ENCODE data around the gene SPATS2. TPM values are rescaled to one million over a fixed set of nuclear protein-coding genes. Genes with fewer than 3 reads are reported as not detected.

Gene SPATS2
- total and polyA plus RNA-seq, 2 donors (not counting 3 experiments of a cell fraction or from before 2014, with no cell fraction given), result 55.8 to 66.5 TPM

DNA sequence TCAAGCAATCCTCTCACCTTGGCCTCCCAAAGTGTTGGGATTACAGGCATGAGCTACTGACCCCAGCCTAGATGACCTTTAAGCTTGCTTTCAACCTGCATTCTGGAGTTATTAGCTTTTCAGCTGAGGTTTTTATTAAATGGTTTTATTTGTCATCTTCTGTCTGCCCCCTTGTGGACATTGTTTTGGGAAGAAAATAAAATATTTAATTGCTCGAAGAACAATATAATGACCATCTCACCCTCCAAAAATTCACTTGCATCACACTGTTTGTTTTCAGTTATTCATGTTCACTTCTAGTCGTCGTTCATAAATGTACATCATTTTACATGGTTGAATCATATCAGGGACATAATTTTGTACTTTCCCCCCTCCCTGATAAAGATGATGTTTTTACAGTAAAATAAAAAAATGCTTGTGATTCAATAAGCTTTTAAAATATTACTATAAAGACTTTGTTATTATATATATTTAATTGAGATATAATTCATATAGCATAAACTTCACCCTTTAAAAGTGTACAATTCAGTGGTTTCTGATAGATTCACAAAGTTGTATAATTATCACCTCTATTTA, 10.1 kb upstream of the SPATS2 start:
- Histone ChIP-seq H2AFZ (ENCODE audit: low read depth, low read length) (no peak overlapping the region), H4K20me1 (replicated peaks; ENCODE audit: control insufficient read depth, extremely low read depth, insufficient read depth, low read length) (no peaks in the 10 kb centered on the region), H3K9ac (replicated peaks; ENCODE audit: extremely low read depth, insufficient read depth, low read length) (no peak overlapping the region), H3K36me3 (ENCODE audit: control insufficient read depth in 2 of 2, extremely low read depth in 1 of 2, insufficient read depth in 2 of 2, low read length in 2 of 2) (no peaks in the 10 kb centered on the region), H3K9me1 (replicated peaks; ENCODE audit: control insufficient read depth, extremely low read depth, insufficient read depth, low read length) (no peaks in the 10 kb centered on the region), H3K4me2 (ENCODE audit: insufficient read depth, low read length) (no peak overlapping the region), H3K27me3 (ENCODE audit: control insufficient read depth in 2 of 2, insufficient read depth in 2 of 2, low read length in 2 of 2) (no peaks in the 10 kb centered on the region), H3K27ac (ENCODE audit: insufficient read depth, low read depth, low read length) (no peak overlapping the region), H3K79me2 (ENCODE audit: control insufficient read depth, insufficient read depth, low read length) (no peaks in the 10 kb centered on the region), H3K9me3 (replicated peaks; ENCODE audit: control insufficient read depth, insufficient read depth, low read length) (no peaks in the 10 kb centered on the region), H3K4me3 (replicated peaks in 1 of 3; ENCODE audit: insufficient read depth in 1 of 3, low read depth in 1 of 3, low read length in 3 of 3) (no peak overlapping the region), H3K4me1 (ENCODE audit: control insufficient read depth, extremely low read depth, insufficient read depth, low read length) (no peaks in the 10 kb centered on the region)
- CTCF ChIA-PET, result interaction anchor here (0.7 to 12.8 kb wide), 38 partner anchors 9 to 266 kb away, joined by 3 to 679 read pairs (median 14); partner anchors contain the start of genes C1QL4, DNAJC22, PRPF40B and PRPH
- TF ChIP-seq, protein P1, sequence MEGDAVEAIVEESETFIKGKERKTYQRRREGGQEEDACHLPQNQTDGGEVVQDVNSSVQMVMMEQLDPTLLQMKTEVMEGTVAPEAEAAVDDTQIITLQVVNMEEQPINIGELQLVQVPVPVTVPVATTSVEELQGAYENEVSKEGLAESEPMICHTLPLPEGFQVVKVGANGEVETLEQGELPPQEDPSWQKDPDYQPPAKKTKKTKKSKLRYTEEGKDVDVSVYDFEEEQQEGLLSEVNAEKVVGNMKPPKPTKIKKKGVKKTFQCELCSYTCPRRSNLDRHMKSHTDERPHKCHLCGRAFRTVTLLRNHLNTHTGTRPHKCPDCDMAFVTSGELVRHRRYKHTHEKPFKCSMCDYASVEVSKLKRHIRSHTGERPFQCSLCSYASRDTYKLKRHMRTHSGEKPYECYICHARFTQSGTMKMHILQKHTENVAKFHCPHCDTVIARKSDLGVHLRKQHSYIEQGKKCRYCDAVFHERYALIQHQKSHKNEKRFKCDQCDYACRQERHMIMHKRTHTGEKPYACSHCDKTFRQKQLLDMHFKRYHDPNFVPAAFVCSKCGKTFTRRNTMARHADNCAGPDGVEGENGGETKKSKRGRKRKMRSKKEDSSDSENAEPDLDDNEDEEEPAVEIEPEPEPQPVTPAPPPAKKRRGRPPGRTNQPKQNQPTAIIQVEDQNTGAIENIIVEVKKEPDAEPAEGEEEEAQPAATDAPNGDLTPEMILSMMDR (IDR thresholded peaks at IDR 0.05; ENCODE audit: extremely low read depth in 1 of 2, insufficient read depth in 1 of 2, low read depth in 1 of 2, low read length in 2 of 2), result peak; percentile 24 to 34
- no peak for TF ChIP-seq MYC (IDR thresholded peaks at IDR 0.05; ENCODE audit: low read depth, low read length)
- no TSS peak for BruUV-seq (replicated peaks)
- FAIRE-seq, result peak; percentile 12
- intact Hi-C loops (cut with micrococcal nuclease) (loop anchor here (1.0 to 5.0 kb wide), 3 partner anchors 26 to 210 kb away; partner anchors contain the start of gene MCRS1), dilution Hi-C loops (cut with MboI; ENCODE audit: extremely low pct_ligation_motif_present, low sequenced_read_pairs) (loop anchor here (25.0 kb wide), 1 partner anchor 155 kb away; no protein-coding TSS in a partner anchor)
- peak; percentile 57 for DNase-seq (ENCODE audit: low read depth, low spot score)
- POLR2A ChIA-PET, result interaction anchor here (0.6 to 2.5 kb wide), 3 partner anchors 10 to 265 kb away, joined by 3 to 15 read pairs (median 4); partner anchors contain the start of gene SPATS2

DNA sequence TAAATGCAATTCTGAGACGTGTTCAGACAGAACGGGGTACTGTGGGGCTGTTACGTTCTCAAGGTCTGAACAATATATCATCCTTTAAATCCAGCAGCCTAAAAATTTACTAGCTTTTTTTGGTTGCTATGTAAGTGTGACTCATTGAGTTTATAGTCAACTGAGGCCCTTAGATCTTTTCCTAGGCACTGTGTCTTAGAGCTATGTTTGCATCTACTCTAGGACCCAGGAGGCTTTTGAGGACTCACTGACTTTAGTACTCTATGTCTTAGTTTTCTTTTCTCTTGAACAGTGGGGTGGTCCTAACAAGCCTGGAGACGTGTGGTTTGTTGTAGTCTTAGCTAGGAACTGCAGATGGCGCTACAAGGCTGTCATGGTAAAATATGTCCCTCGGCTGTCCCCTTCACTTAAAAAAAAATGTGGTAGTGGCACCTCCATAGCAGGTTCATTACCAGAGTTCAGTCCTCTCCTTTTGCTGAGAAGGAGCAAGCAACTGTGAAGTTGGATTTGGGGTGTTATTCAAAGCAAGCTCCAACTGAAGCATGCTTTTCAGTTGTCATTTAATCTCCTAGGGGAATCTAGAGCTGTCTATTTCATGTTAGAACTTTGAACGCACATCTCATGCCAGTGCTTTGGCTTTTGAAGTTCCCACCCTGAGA, 8.7 kb upstream of the SPATS2 start:
- no TSS peak for BruUV-seq (replicated peaks)
- peak; percentile 82 for DNase-seq (ENCODE audit: low read depth, low spot score)
- FAIRE-seq, result peak; percentile 56
- H3K9me3 ChIP-seq (replicated peaks; ENCODE audit: control insufficient read depth, insufficient read depth, low read length), result no peaks in the 10 kb centered on the region
- H3K4me2 ChIP-seq (ENCODE audit: insufficient read depth, low read length), result no peak overlapping the region
- no peak overlapping the region for H2AFZ ChIP-seq (ENCODE audit: low read depth, low read length)
- H3K27me3 ChIP-seq (ENCODE audit: control insufficient read depth in 2 of 2, insufficient read depth in 2 of 2, low read length in 2 of 2), result no peaks in the 10 kb centered on the region
- H3K4me1 ChIP-seq (ENCODE audit: control insufficient read depth, extremely low read depth, insufficient read depth, low read length), result no peaks in the 10 kb centered on the region
- TF ChIP-seq GATA2 (IDR thresholded peaks at IDR 0.05; ENCODE audit: insufficient read depth, insufficient read length, low read depth, low read length) (no peak), FOS (IDR thresholded peaks at IDR 0.05; ENCODE audit: borderline replicate concordance, insufficient read depth, low read length) (peak; percentile 10), EZH2 (IDR thresholded peaks at IDR 0.05; ENCODE audit: borderline replicate concordance, low read depth, low read length, severe bottlenecking) (no peak)
- TF ChIP-seq, protein P1 (IDR thresholded peaks at IDR 0.05; ENCODE audit: extremely low read depth in 1 of 2, insufficient read depth in 1 of 2, low read depth in 1 of 2, low read length in 2 of 2), result peak; percentile 74 to 76
- H3K9me1 ChIP-seq (replicated peaks; ENCODE audit: control insufficient read depth, extremely low read depth, insufficient read depth, low read length), result no peaks in the 10 kb centered on the region
- POLR2A ChIA-PET, result interaction anchor here (1.2 to 2.5 kb wide), 2 partner anchors 8 to 155 kb away, joined by 4 to 15 read pairs; partner anchors contain the start of gene SPATS2
- intact Hi-C loops (cut with micrococcal nuclease) (loop anchor here (1.0 to 5.0 kb wide), 3 partner anchors 156 to 222 kb away; partner anchors contain the start of gene MCRS1), dilution Hi-C loops (cut with MboI; ENCODE audit: extremely low pct_ligation_motif_present, low sequenced_read_pairs) (loop anchor here (25.0 kb wide), 1 partner anchor 154 kb away; no protein-coding TSS in a partner anchor)
- H4K20me1 ChIP-seq (replicated peaks; ENCODE audit: control insufficient read depth, extremely low read depth, insufficient read depth, low read length), result no peaks in the 10 kb centered on the region
- H3K79me2 ChIP-seq (ENCODE audit: control insufficient read depth, insufficient read depth, low read length), result no peaks in the 10 kb centered on the region
- no peaks in the 10 kb centered on the region for H3K36me3 ChIP-seq (ENCODE audit: control insufficient read depth in 2 of 2, extremely low read depth in 1 of 2, insufficient read depth in 2 of 2, low read length in 2 of 2)
- no peak overlapping the region for H3K9ac ChIP-seq (replicated peaks; ENCODE audit: extremely low read depth, insufficient read depth, low read length)
- no peak overlapping the region for H3K27ac ChIP-seq (ENCODE audit: insufficient read depth, low read depth, low read length)
- CTCF ChIA-PET, result interaction anchor here (0.7 to 12.8 kb wide), 68 partner anchors 9 to 265 kb away, joined by 3 to 679 read pairs (median 8); partner anchors contain the start of genes C1QL4, DNAJC22, KCNH3 and PRPF40B
- H3K4me3 ChIP-seq (replicated peaks in 1 of 3; ENCODE audit: insufficient read depth in 1 of 3, low read depth in 1 of 3, low read length in 3 of 3), result no peak overlapping the region

Measured in endothelial cell of umbilical vein (primary cell).